GM13977 (cell line): ENCODE data around the gene ADAM10.

Experiments used
- DNase-seq: peaks from one replicate; pipeline ENCODE4 v3.0.0; 2012; ENCODE audit warnings: low spot score
- in situ Hi-C: fragments of 300-500 bp; cut with MboI; formaldehyde crosslinking; loops from one replicate; pipeline ENCODE4 v1.12.0; 2022; ENCODE audit warnings: low sequenced_read_pairs, low pct_unique_long_range_greater_than_20kb, mixed read lengths, inconsistent platforms; ENCODE audit not compliant: unreplicated experiment
- TF ChIP-seq, protein P1 (sequence below): IDR thresholded peaks from 2 replicates; pipeline ENCODE4 v1.5.1; 2012; ENCODE audit warnings: mild to moderate bottlenecking, control low read depth; ENCODE audit not compliant: insufficient read depth; ENCODE audit errors: extremely low read depth, missing control alignments

ADAM10 gene

DNA sequence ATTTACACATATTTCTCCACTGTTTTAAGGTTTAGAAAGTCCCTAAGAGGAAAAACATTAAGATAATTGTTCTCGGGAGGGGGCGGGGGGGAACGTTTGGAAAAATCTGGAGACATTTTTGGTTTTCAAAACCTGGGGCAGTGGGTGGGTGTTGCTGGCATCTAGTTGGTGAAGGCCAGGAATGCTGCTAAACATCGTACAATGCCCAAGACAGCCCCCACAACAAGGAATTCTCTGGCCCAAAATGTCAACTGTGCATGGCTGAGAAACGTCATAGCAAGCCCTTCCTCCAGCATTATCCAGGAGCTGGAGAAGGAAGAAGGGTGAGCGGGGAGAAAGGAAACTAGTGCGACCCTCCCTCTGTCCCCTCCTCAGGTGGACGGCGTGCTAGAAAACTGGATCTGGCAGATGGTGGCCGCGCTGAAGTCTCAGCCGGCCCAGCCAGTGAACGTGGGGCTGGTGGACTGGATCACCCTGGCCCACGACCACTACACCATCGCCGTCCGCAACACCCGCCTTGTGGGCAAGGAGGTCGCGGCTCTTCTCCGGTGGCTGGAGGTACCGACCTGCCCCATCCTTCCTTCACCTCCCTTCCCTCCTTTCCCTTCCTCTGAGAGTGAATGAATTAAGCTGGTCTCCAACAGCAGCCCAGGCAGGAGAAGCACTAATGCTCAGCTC lies 208.0 kb downstream of the ADAM10 start:
- TF ChIP-seq, protein P1, sequence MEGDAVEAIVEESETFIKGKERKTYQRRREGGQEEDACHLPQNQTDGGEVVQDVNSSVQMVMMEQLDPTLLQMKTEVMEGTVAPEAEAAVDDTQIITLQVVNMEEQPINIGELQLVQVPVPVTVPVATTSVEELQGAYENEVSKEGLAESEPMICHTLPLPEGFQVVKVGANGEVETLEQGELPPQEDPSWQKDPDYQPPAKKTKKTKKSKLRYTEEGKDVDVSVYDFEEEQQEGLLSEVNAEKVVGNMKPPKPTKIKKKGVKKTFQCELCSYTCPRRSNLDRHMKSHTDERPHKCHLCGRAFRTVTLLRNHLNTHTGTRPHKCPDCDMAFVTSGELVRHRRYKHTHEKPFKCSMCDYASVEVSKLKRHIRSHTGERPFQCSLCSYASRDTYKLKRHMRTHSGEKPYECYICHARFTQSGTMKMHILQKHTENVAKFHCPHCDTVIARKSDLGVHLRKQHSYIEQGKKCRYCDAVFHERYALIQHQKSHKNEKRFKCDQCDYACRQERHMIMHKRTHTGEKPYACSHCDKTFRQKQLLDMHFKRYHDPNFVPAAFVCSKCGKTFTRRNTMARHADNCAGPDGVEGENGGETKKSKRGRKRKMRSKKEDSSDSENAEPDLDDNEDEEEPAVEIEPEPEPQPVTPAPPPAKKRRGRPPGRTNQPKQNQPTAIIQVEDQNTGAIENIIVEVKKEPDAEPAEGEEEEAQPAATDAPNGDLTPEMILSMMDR = no peak

DNA sequence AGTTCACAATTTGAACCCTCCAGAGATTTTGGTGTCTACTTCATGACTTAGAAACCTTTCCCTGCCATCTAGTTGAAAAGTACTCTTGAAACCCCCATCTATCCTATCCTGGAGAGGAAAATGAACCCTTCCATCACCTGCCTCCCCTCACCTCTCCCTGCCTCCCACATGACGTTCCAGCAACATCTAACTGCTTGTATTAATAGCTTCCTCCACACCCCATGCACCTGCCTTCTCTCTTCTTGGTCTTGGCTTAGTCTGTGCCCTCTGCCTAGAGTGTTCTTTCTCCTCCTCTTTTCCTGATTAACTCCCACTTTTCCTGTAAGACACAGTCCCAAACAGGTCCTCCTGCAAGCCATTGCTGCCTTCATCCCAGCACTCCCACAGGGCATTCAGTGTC lies 210.0 kb downstream of the ADAM10 start:
- TF ChIP-seq, protein P1 = no peak
- in situ Hi-C loops = no loop called here
- no peak for DNase-seq

More for the DNA sequence above, 208.0 kb downstream of the ADAM10 start:
- DNase-seq = no peak
- in situ Hi-C loops = no loop called here

DNA sequence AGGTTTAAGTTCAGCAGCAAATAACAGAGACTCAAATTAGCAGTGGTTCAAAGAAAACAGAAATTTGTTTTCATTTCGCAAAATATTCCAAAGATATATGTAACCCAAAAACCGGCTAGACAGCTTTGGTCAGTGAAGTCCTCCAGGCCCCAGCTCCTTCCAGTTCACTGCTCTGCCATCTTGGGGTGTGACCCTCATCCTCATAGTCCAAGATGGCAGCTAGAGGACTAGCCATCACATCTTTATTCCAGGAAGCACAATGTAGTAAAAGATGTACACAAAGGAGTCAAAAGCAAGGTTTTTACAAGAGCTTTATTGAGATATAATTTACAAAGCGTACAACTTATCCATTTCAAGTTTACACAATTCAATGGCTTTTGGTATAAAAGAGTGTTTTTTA lies 210.6 kb downstream of the ADAM10 start:
- in situ Hi-C loops = no loop called here
- TF ChIP-seq, protein P1 = no peak
- no peak for DNase-seq
